Nephron progenitor cell (in vitro differentiated cells): ENCODE results near the gene SYT2.
A peak's percentile ranks its signal among the peaks of the same experiment; 100 is the strongest.

Experiments
- DNase-seq: peaks from one replicate; pipeline ENCODE4 v3.0.0; 2021
- H3K27ac Mint-ChIP-seq: 2 replicates; pipeline ENCODE4 v1.8.0; 2021; ENCODE audit warnings: mild to moderate bottlenecking, moderate library complexity, mixed read lengths
- H3K27me3 Mint-ChIP-seq: 2 replicates; pipeline ENCODE4 v1.8.0; 2021; ENCODE audit warnings: mild to moderate bottlenecking, low read depth, mixed read lengths; ENCODE audit not compliant: poor library complexity
- H3K36me3 Mint-ChIP-seq: 2 replicates; pipeline ENCODE4 v1.8.0; 2021; ENCODE audit warnings: low read depth, mixed read lengths
- H3K4me1 Mint-ChIP-seq: 2 replicates; pipeline ENCODE4 v1.8.0; 2021; ENCODE audit warnings: mixed read lengths
- H3K4me3 Mint-ChIP-seq: 2 replicates; pipeline ENCODE4 v1.8.0; 2021; ENCODE audit warnings: mild to moderate bottlenecking, moderate library complexity, mixed read lengths
- H3K9me3 Mint-ChIP-seq: 2 replicates; pipeline ENCODE4 v1.8.0; 2021; ENCODE audit warnings: mild to moderate bottlenecking, moderate library complexity, mixed read lengths
- CTCF ChIP-seq: fragments of 200-600 bp; sonication (generic); IDR thresholded peaks from 2 replicates; pipeline ENCODE4 v1.5.0; 2021; ENCODE audit warnings: antibody characterized with exemption

SYT2 gene

GRCh38 chr1:202654079-202654478 is 56.2 kb downstream of the SYT2 start:
- H3K4me1 Mint-ChIP-seq, result peaks cover 8% of the 10 kb centered on the region
- TF ChIP-seq CTCF, result no peak
- H3K27ac Mint-ChIP-seq, result no peak overlapping the region
- H3K9me3 Mint-ChIP-seq, result no peaks in the 10 kb centered on the region
- no peak overlapping the region for H3K4me3 Mint-ChIP-seq
- peaks cover 76% of the 10 kb centered on the region for H3K27me3 Mint-ChIP-seq
- H3K36me3 Mint-ChIP-seq, result no peaks in the 10 kb centered on the region
- DNase-seq, result no peak

- TF ChIP-seq CTCF, result no peak
- H3K9me3 Mint-ChIP-seq, result no peaks in the 10 kb centered on the region
- peaks cover 24% of the 10 kb centered on the region for H3K4me1 Mint-ChIP-seq
- DNase-seq, result no peak
- no peak overlapping the region for H3K27ac Mint-ChIP-seq
- H3K4me3 Mint-ChIP-seq, result no peak overlapping the region
- H3K27me3 Mint-ChIP-seq, result peaks cover 97% of the 10 kb centered on the region
- no peaks in the 10 kb centered on the region for H3K36me3 Mint-ChIP-seq
These were observed 60.5 kb downstream of the SYT2 start for GRCh38 chr1:202649553-202650392.

- Mint-ChIP-seq H3K27ac (no peak overlapping the region), H3K36me3 (no peaks in the 10 kb centered on the region), H3K9me3 (no peaks in the 10 kb centered on the region), H3K4me1 (peaks cover 34% of the 10 kb centered on the region), H3K27me3 (peaks cover 97% of the 10 kb centered on the region), H3K4me3 (no peak overlapping the region)
- no peak for DNase-seq
- no peak for TF ChIP-seq CTCF
These were observed 61.5 kb downstream of the SYT2 start for GRCh38 chr1:202648605-202649226.

- DNase-seq, result no peak
- Mint-ChIP-seq H3K36me3 (no peaks in the 10 kb centered on the region), H3K4me3 (peak overlapping the region; percentile 76), H3K27me3 (peaks cover 99% of the 10 kb centered on the region), H3K27ac (no peak overlapping the region), H3K4me1 (peaks cover 48% of the 10 kb centered on the region), H3K9me3 (no peaks in the 10 kb centered on the region)
- no peak for TF ChIP-seq CTCF
These were observed 65.2 kb downstream of the SYT2 start for GRCh38 chr1:202645097-202645476.

- TF ChIP-seq CTCF, result no peak
- peak; percentile 32 for DNase-seq
- H3K36me3 Mint-ChIP-seq, result no peaks in the 10 kb centered on the region
- H3K9me3 Mint-ChIP-seq, result no peaks in the 10 kb centered on the region
- H3K27ac Mint-ChIP-seq, result no peak overlapping the region
- peaks cover 52% of the 10 kb centered on the region for H3K4me1 Mint-ChIP-seq
- H3K27me3 Mint-ChIP-seq, result peaks cover 99% of the 10 kb centered on the region
- peak overlapping the region; percentile 76 for H3K4me3 Mint-ChIP-seq
These were observed 65.8 kb downstream of the SYT2 start for GRCh38 chr1:202644219-202645096.
